NCI-H524 treated with DMSO at 0.1 percent for 48 hours (cell line): Measurements from ENCODE around the gene KCNJ2.

Experiments used
- DNase-seq: peaks from one replicate; lab custom pipeline; 2025; lab: John Stamatoyannopoulos, UW

Gene KCNJ2

DNA sequence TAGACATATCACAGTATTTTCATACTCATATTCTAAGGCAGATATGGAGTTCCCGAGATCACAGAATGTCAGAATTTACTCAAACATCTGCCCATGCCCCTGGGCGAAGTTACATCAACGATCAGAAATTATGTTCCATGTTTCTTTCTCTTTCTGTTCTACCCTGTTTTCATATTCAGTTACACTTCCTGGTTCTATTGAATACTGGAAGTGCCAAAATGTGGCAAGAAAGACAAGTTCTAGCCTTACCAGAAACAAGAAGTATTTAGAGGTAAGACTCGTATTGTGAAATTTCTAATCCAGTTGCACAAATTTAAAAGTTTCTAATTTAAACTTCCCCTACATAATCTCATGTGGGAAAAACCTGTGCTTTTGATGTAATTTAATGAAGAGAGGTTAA is 36.1 kb downstream of the KCNJ2 start:
- DNase-seq: no peak

DNA sequence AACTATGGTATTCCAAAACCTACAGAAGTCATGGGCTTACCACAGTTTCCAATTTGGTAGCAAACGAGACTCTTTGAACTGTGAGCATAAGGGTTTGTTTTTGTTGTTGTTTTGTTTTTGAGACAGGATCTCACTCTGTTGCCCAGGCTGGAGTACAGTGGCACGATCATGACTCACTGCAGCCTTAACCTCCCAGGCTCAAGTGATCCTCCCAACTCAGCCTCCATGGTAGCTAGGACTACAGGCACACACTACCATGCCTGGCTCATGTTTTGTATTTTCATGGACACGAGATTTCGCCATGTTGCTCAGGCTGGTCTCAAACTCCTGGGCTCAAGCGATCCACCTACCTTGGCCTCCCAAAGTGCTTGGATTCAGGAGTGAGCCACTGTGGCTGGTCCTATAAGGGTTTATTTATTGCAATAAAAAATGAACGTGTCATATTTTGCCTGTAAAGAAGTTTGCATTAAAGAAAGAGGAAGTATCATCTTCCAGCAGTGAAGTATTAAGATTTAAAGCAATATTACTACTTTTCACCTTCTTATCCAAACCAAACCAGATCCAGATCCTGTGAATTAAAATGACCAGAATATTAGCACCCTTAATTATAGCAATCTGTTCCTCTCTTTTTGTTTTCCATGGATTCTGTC is 37.2 kb downstream of the KCNJ2 start:
- DNase-seq: no peak

DNA sequence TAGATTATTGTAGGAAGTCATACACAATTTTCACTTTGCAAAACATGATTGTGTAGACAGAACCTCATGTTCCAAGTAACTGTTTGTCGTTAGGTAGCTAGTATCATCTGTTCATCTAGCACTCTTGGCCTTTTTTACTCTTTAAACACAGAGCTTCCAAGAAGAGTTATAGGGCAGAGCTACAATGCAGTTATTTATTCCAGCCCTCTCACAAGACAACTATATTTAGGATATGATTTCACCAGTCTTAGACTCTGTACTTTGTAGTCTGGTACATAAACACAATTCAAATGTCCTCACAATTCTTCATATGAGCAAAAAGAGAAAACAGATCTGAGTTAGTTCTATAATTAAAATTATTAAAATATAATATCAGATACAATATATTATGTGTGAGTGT is 37.9 kb downstream of the KCNJ2 start:
- DNase-seq: no peak

DNA sequence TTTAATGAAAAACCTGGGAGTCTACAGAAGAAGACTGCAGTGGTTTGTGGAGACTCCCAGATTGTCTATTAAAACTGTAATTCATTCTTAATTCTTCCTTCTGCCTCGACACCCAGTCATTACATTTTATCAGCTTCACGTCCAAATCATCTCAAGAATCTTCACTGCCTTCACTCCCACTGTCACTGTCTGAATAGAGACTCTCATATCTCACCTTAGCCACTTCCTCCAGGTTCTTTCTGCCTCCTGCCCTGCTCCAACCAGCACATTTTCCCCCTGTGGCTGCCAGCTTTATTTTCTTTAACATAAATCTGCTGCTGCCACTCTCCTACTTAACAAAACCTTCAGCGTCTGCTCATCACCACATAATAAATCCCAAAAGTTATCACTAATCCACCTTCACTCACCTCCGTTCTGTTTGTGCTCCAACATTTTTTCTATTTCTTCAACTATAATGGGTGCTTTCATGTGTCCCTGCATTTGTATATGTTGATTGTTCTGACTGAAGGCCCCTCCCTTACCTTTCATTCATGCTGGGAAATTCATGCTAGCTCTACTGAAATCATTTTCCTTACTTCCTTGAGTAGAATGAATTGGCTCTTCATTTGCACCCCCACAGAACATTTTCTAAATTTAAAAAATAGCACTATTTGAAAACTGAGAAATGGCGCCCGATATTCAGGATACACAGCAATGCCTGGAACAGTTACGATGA is 38.9 kb downstream of the KCNJ2 start:
- DNase-seq: no peak

DNA sequence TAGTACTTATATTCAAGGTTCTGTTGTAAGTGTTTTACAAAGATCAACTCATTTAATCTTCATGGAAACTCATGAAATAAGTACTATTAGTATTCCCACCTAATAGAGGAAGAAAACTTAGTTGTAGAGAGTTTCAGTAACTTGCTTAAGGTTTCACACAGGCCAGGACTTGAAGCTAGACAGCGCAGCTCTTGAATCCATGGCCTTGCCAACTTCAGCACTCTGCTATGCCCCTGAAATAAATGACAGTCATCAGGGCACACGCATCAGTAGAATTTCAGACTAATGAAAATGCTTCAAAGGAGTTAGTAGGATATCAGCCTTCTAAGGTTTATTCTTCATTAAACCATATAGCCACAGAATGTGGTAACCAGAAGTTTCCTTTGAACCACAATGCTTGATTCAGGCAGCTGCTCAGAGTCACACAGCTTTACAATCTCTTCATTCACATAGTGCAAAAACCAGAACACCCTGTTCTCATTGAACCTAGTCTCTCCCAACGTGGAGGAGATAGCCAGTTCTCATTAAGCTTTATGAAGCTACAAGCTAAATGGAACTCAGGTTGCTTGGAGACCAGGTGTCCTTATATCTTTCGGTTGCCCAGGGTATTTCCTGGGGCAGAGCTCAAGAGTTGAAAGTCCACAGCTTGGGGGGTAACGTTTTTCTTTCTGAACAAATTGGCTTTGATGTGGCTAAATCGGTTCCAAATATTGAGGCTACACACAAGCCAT is 39.7 kb downstream of the KCNJ2 start:
- DNase-seq: no peak

DNA sequence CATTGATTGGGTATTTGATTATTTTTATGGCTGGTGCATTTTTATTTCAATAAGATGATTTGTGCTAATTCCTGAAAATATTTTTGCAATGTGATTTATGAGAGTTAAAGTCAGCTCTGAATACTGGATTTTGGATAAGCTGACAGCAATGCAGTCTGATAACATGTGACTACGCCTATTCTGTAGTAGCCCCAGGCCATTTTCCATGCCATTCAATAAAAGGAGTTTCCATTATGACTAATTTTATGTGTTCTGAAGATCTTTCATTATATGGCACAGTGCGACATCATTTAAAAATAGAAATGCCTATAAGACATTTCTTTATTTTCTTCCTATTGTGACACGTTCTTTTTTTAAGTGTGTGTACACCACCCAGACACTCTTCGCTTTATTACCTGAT is 46.3 kb downstream of the KCNJ2 start:
- no peak for DNase-seq

DNA sequence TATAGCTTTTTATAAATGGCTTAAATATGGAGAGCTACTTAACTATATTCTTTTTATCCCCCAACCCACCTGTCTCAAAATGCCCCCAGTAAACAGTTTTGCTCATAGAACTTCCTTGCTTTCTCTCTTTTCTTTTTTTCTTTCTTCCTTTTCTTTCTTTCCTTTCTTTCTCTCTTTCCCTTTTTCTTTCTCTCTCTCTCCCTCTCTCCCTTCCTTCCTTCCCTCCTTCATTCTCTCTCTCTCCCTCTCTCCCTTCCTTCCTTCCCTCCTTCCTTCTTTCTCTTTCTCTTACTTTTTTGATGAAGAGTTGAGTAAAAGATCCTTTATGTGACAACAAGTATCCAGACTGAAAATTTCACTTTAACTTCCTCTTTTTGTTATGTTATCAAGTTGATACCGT is 48.2 kb downstream of the KCNJ2 start:
- no peak for DNase-seq

DNA sequence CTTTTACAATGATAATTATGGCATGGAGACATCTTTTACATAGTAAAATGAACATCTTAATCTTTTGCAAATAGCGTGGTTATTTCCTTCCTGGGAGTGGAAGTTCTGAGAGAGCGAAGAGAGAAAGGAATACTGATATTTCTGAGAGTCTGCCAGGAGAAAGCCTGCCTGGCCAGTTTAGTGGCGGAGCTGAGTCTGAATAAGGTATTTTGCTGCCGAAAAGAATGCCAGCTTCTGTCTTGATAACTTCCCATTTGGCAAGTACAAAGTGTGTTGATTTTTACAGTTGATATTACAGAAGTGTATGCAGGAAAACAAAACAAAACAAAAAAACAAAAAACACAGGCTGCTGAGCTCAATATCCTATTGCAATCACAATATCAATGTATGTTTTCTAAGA is 55.9 kb downstream of the KCNJ2 start:
- no peak for DNase-seq
